GM21528 (cell line): ENCODE results near the gene ADAMTS4.

Source experiments
- ATAC-seq: cut with Tn5 transposase; IDR thresholded peaks from one replicate; pipeline ENCODE4 v1.9.1; 2021; ENCODE audit warnings: mild to moderate bottlenecking, moderate library complexity; ENCODE audit not compliant: unreplicated experiment, low FRiP score

Gene ADAMTS4

GRCh38 chr1:161222175-161223019 is 23.5 kb upstream of the ADAMTS4 start:
- ATAC-seq: no peak

GRCh38 chr1:161220002-161220401 is 21.1 kb upstream of the ADAMTS4 start:
- ATAC-seq: no peak

- ATAC-seq: no peak
Observed at GRCh38 chr1:161219078-161219892, 20.4 kb upstream of the ADAMTS4 start.

- ATAC-seq: no peak
Observed at GRCh38 chr1:161218301-161219077, 19.6 kb upstream of the ADAMTS4 start.

GRCh38 chr1:161217831-161218230 is 19.0 kb upstream of the ADAMTS4 start:
- no peak for ATAC-seq

- peak; percentile 84 for ATAC-seq
Observed at GRCh38 chr1:161216945-161217712, 18.3 kb upstream of the ADAMTS4 start.

- no peak for ATAC-seq
Observed at GRCh38 chr1:161215076-161215475, 16.2 kb upstream of the ADAMTS4 start, which contains the start of gene FCER1G. Gene FCER1G, plus strand, starts transcription at chr1:161215295. Its CDS starts 27 bp downstream, at chr1:161215322.

GRCh38 chr1:161214369-161214768 is 15.5 kb upstream of the ADAMTS4 start:
- no peak for ATAC-seq

GRCh38 chr1:161209790-161210409 is 11.0 kb upstream of the ADAMTS4 start:
- ATAC-seq: no peak

- ATAC-seq: no peak
Observed at GRCh38 chr1:161207173-161207572, 8.3 kb upstream of the ADAMTS4 start.

- ATAC-seq: no peak
Observed at GRCh38 chr1:161206411-161207140, 7.7 kb upstream of the ADAMTS4 start.

- peak; percentile 93 for ATAC-seq
Observed at GRCh38 chr1:161201836-161202712, 3.2 kb upstream of the ADAMTS4 start, which contains the start of gene NDUFS2. Gene NDUFS2, plus strand, starts transcription at chr1:161202367. Its CDS starts 19 bp downstream, at chr1:161202386.

GRCh38 chr1:161200992-161201835 is 2.4 kb upstream of the ADAMTS4 start:
- ATAC-seq: no peak

GRCh38 chr1:161200421-161200991 is 1.7 kb upstream of the ADAMTS4 start:
- ATAC-seq: no peak

- no peak for ATAC-seq
Observed at GRCh38 chr1:161199506-161200139, 769 bp upstream of the ADAMTS4 start.
